Urothelium cell line (cell line): ENCODE measurements around the gene CNTNAP5.

Source experiments
- DNase-seq: peaks from one replicate; pipeline ENCODE4 v3.0.0; 2011; ENCODE audit warnings: low spot score, mixed read lengths
- FAIRE-seq: peaks from 2 replicates; lab custom pipeline; 2011; peaks lifted over from hg19 to GRCh38; lab: Jason Lieb, UNC

Gene CNTNAP5

GRCh38 chr2:124025171-124025580, at the start of gene CNTNAP5:
Gene CNTNAP5 (plus strand): TSS chr2:124025287. CDS start chr2:124025651, 364 bp downstream.
- DNase-seq = peak; percentile 92
- FAIRE-seq = no peak

- FAIRE-seq (no peak), DNase-seq (no peak)
Measured at GRCh38 chr2:123976054-123976648, 48.9 kb upstream of the CNTNAP5 start.

GRCh38 chr2:123993728-123994323, 31.3 kb upstream of the CNTNAP5 start:
- peak; percentile 37 for FAIRE-seq
- DNase-seq = peak; percentile 70

- FAIRE-seq = no peak
Measured at GRCh38 chr2:123999681-124000080, 25.4 kb upstream of the CNTNAP5 start.

GRCh38 chr2:124001696-124002430, 23.2 kb upstream of the CNTNAP5 start:
- DNase-seq = no peak
- FAIRE-seq = no peak

More at GRCh38 chr2:123999681-124000080, 25.4 kb upstream of the CNTNAP5 start:
- DNase-seq = no peak

GRCh38 chr2:124018890-124019289, 6.2 kb upstream of the CNTNAP5 start:
- DNase-seq = no peak
- no peak for FAIRE-seq

GRCh38 chr2:124024561-124025170, 421 bp upstream of the CNTNAP5 start:
- DNase-seq = no peak
- peak; percentile 76 for FAIRE-seq

GRCh38 chr2:124025891-124026434, 876 bp downstream of the CNTNAP5 start:
- FAIRE-seq (no peak), DNase-seq (no peak)

- FAIRE-seq (no peak), DNase-seq (no peak)
Measured at GRCh38 chr2:124026503-124026902, 1.4 kb downstream of the CNTNAP5 start.

- FAIRE-seq (peak; percentile 68), DNase-seq (peak; percentile 65)
Measured at GRCh38 chr2:124027182-124027581, 2.1 kb downstream of the CNTNAP5 start.

- DNase-seq (no peak), FAIRE-seq (no peak)
Measured at GRCh38 chr2:124032799-124033198, 7.7 kb downstream of the CNTNAP5 start.

GRCh38 chr2:124034265-124034664, 9.2 kb downstream of the CNTNAP5 start:
- DNase-seq (no peak), FAIRE-seq (no peak)

GRCh38 chr2:124035001-124035400, 9.9 kb downstream of the CNTNAP5 start:
- peak; percentile 20 for FAIRE-seq

GRCh38 chr2:124039032-124039431, 13.9 kb downstream of the CNTNAP5 start:
- FAIRE-seq (no peak), DNase-seq (no peak)

More at GRCh38 chr2:124035001-124035400, 9.9 kb downstream of the CNTNAP5 start:
- DNase-seq = no peak

GRCh38 chr2:124039762-124040291, 14.7 kb downstream of the CNTNAP5 start:
- no peak for DNase-seq
- no peak for FAIRE-seq

GRCh38 chr2:124045894-124046293, 20.8 kb downstream of the CNTNAP5 start:
- DNase-seq (no peak), FAIRE-seq (no peak)

GRCh38 chr2:124046332-124046731, 21.2 kb downstream of the CNTNAP5 start:
- no peak for DNase-seq

GRCh38 chr2:124048102-124048501, 23.0 kb downstream of the CNTNAP5 start:
- DNase-seq = no peak
- FAIRE-seq = no peak

More at GRCh38 chr2:124046332-124046731, 21.2 kb downstream of the CNTNAP5 start:
- no peak for FAIRE-seq

- no peak for DNase-seq
- no peak for FAIRE-seq
Measured at GRCh38 chr2:124048664-124049063, 23.6 kb downstream of the CNTNAP5 start.

GRCh38 chr2:124049136-124049535, 24.0 kb downstream of the CNTNAP5 start:
- DNase-seq (no peak), FAIRE-seq (no peak)
